ENCODE results near the gene TOGARAM1.
A peak's percentile ranks its signal among the peaks of the same experiment; 100 is the strongest.

The TOGARAM1 gene

DNA sequence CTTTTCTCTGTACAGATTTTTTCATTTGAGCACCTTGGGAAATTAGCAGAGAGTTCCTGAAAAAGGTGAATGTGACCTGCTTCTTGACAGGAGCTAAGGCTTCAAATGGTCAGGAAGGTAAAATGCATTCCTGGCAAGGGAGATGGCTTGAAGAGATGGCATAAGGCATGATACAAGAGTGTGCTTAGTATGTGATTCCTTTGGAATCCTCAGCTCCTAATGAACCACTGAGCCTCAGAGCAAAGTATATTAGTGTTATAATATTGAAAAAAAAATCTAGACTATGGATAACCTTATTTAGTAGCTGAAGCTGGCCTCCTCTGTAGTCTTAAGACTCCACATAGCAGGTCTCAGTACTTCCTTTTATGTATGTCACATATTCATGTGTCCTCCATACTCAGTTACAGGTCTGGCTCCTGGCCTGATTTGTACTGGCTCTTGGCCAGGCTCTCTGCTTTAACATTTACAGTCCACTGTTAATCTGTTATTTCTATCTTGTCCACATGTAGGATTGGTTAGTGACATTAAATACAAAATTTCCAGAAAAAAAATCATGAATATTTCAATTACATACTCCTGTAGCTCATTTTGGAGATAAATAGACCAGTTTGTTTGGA is 17.9 kb downstream of the TOGARAM1 start:
- FAIRE-seq, result no peak
- no peak for DNase-seq (ENCODE audit: insufficient read length, low spot score)
- TF ChIP-seq, protein P1, sequence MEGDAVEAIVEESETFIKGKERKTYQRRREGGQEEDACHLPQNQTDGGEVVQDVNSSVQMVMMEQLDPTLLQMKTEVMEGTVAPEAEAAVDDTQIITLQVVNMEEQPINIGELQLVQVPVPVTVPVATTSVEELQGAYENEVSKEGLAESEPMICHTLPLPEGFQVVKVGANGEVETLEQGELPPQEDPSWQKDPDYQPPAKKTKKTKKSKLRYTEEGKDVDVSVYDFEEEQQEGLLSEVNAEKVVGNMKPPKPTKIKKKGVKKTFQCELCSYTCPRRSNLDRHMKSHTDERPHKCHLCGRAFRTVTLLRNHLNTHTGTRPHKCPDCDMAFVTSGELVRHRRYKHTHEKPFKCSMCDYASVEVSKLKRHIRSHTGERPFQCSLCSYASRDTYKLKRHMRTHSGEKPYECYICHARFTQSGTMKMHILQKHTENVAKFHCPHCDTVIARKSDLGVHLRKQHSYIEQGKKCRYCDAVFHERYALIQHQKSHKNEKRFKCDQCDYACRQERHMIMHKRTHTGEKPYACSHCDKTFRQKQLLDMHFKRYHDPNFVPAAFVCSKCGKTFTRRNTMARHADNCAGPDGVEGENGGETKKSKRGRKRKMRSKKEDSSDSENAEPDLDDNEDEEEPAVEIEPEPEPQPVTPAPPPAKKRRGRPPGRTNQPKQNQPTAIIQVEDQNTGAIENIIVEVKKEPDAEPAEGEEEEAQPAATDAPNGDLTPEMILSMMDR (IDR thresholded peaks at IDR 0.05; ENCODE audit: insufficient read depth, missing control alignments), result no peak

DNA sequence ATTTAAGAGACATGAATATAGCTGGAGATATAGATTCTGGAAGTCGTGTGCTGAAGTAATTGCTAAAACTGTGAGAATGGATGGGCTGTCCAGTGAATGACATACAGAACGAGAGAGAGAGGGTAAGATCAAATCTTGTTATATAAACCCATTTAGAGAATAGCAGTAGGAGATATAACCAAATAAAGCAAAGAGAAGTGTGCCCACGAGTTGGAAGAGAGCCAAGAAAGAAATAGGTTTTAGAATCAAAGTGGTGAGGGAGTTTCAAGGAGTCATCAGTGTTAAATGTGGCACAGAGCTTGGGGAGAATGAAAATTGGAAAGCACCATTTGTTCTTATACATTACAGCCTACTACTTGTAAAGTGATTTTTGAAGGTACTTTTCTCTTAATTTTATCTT is 19.2 kb downstream of the TOGARAM1 start:
- TF ChIP-seq, protein P1 (IDR thresholded peaks at IDR 0.05; ENCODE audit: insufficient read depth, missing control alignments), result no peak
- DNase-seq (ENCODE audit: insufficient read length, low spot score), result no peak
- no peak for FAIRE-seq

DNA sequence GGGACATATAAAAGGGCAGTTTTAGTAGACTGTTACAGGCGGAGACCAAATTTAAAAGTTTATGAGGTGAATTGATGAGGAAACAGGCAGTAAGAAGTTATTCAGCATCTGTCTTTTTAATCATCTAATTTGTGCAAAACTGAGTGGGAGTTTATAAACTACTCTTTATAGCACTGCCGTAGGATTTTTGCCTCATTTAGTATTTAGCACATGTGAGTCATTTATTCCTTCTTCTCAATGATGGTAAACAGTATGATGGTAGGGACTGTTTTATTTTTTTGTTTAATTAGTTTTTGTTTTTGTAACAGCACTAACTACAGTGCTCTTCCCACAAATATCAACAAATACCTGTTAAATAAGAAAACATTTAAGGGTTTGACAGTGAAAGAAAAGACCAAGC is 20.6 kb downstream of the TOGARAM1 start:
- no peak for DNase-seq (ENCODE audit: insufficient read length, low spot score)
- TF ChIP-seq, protein P1 (IDR thresholded peaks at IDR 0.05; ENCODE audit: insufficient read depth, missing control alignments), result no peak
- no peak for FAIRE-seq

DNA sequence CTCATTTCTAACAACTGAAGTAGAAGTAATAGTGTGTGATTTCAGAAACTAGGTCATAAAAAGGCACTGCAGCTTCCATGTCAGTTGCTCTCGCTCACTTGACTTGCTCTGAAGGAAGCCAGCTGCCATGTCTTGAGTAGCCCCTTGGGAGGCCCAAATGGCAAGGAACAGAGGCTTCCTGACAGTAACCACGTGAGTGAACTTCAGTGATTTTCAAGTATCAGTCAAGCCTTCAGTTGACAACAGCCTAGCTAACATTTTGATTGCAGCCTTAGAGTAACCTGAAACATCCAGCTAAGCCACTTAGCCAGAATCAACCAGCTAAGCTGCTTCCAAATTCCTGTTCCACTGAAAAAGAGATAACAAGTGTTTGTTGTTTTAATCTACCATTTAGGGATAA is 26.7 kb downstream of the TOGARAM1 start:
- TF ChIP-seq, protein P1 (IDR thresholded peaks at IDR 0.05; ENCODE audit: insufficient read depth, missing control alignments), result no peak
- FAIRE-seq (peak; percentile 94), DNase-seq (ENCODE audit: insufficient read length, low spot score) (peak; percentile 23)

DNA sequence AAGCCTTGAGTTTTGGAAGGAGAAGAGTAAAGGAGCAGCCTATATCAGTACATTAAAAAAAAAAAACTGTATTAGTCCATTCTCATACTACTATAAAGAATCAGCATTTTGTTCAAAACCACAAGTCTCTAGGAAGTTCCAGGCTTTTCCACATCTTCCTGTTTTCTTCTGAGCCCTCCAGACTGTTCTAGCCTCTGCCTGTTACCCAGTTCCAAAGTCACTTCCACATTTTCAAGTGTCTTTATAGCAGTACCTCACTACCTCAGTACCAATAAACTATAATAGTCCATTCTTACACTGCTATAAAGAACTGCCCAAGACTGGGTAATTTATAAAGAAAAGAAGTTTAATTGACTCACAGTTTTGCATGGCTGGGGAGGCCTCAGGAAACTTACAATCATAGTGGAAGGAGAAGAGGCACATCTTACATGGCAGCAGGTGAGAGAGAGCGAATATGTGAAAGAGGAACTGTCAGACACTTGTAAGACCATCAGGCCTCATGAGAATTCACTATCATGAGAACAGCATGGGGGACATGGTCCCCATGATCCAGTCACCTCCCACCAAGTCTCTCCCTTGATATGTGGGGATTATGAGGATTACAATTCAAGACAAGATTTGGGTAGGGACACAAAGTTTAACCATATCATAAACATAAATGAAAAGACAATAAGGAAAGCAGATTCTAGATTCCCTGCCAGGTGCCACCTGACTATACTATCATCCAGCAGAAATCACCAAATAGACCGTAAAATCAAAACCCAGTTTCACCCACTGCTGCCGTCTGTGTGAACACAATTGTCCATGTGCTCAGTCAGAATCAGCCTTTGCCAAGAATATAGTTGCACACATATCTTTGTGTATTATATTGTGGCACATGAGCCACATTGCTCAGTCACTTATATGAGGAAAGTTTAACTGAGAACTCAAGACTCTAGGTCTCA is 27.8 kb downstream of the TOGARAM1 start:
- FAIRE-seq, result no peak
- TF ChIP-seq, protein P1 (IDR thresholded peaks at IDR 0.05; ENCODE audit: insufficient read depth, missing control alignments), result no peak
- no peak for DNase-seq (ENCODE audit: insufficient read length, low spot score)

DNA sequence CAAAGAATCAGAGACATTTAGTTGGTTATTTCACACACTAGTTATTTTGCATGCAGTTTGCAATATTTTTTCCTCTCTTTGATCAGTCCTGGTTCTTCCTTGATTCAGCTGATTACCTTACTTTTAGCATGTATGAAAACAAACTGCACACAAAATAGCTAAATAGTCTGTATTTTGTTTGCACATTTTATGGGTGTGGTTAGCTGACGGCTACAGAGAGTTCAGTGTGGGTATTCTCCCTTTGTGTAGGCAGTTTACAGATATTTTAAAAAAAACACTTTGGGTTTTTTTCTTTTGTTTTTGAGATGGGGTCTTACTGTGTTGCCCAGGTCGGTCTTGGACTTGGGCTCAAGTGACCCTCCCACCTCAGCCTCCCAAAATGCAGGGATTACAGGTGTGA is 28.5 kb downstream of the TOGARAM1 start:
- DNase-seq (ENCODE audit: insufficient read length, low spot score) (no peak), FAIRE-seq (no peak)
- TF ChIP-seq, protein P1 (IDR thresholded peaks at IDR 0.05; ENCODE audit: insufficient read depth, missing control alignments), result no peak

DNA sequence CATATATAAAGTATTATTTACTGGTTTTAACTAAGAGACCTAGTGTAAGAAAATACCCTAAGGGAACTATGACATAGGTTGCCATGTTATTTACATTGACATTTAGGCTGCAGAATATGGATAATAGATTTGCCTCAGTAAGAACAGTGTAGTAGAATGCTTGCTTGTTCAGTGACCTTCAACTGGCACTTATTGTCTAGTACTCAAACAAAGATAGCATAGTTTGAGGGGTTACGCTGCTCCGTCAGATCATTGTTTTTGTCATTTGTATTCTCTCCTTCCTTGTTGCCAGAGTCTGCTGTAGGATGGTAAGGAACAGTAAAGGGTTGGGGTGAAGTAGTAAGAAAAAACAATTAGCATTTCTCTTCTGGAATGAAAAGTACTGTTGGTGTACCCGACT is 33.2 kb downstream of the TOGARAM1 start:
- DNase-seq (ENCODE audit: insufficient read length, low spot score), result no peak
- TF ChIP-seq, protein P1 (IDR thresholded peaks at IDR 0.05; ENCODE audit: insufficient read depth, missing control alignments), result no peak
- no peak for FAIRE-seq
